A549 (cell line): Measurements from ENCODE around the gene RTL1. TPM values are rescaled to one million over a fixed set of nuclear protein-coding genes. Genes with fewer than 3 reads are reported as not detected.

Source experiments
- ATAC-seq, 2 experiments: fragments of 200-7000 bp in 1 of 2; fragments of >200 bp in 1 of 2; cut with Nextera tagmentation in 1 of 2; cut with Tn5 transposase in 1 of 2; 3 replicates each; pipeline versions ENCODE4 v1.8.0 to v1.9.1; 2018 to 2020; ENCODE audit warnings: mild to moderate bottlenecking in 1 of 2, moderate library complexity in 1 of 2
- CTCF ChIA-PET: fragments of 300-600 bp; sonication (Branson Sonifier 250); formaldehyde crosslinking; extraction: SDS; loops from one replicate; lab custom pipeline; 2021; ENCODE audit warnings: antibody characterized with exemption, inconsistent platforms; lab: Yijun Ruan, JAX
- POLR2A ChIA-PET: fragments of 350-600 bp; formaldehyde crosslinking; extraction: SDS; loops from one replicate; lab custom pipeline; 2021; ENCODE audit warnings: antibody characterized with exemption, inconsistent platforms; lab: Yijun Ruan, JAX
- DNase-seq, 2 experiments: peaks; one replicate each; pipeline versions ENCODE4 v3.0.0 to v3.0.0-alpha.2; 2011 to 2016; ENCODE audit warnings: low read depth in 1 of 2, low spot score in 1 of 2
- FAIRE-seq: peaks from 2 replicates; lab custom pipeline; 2011; peaks lifted over from hg19 to GRCh38; lab: Jason Lieb, UNC
- H3K27ac ChIP-seq, 2 experiments: fragments of >200 bp; sonication (Bioruptor Twin); formaldehyde crosslinking; 3 replicates each; pipeline ENCODE4 v1.5.1; 2016 to 2017
- H3K4me1 ChIP-seq: fragments of >200 bp; sonication (Bioruptor Twin); formaldehyde crosslinking; 3 replicates; pipeline ENCODE4 v1.6.1; 2016
- H3K4me2 ChIP-seq: fragments of >200 bp; sonication (Bioruptor Twin); formaldehyde crosslinking; 3 replicates; pipeline ENCODE4 v1.6.1; 2016
- H3K4me3 ChIP-seq: fragments of >200 bp; sonication (Bioruptor Twin); formaldehyde crosslinking; 3 replicates; pipeline ENCODE4 v1.5.1; 2016
- H3K9me3 ChIP-seq: fragments of >200 bp; sonication (Bioruptor Twin); formaldehyde crosslinking; 3 replicates; pipeline ENCODE4 v1.6.1; 2016
- ATOH8 ChIP-seq: fragments of 250-450 bp; sonication (Bioruptor Pico); IDR thresholded peaks from 2 replicates; pipeline ENCODE4 v1.5.0; 2020; ENCODE audit warnings: low read depth, mild to moderate bottlenecking, moderate library complexity
- BHLHE40 ChIP-seq: IDR thresholded peaks from 2 replicates; pipeline ENCODE4 v1.6.1; 2012; ENCODE audit warnings: low read depth, low read length, inconsistent platforms
- CBX8 ChIP-seq: fragments of 200-600 bp; sonication (generic); IDR thresholded peaks from 2 replicates; pipeline ENCODE4 v1.6.1; 2016
- CHD2 ChIP-seq: fragments of 150-350 bp; IDR thresholded peaks from 2 replicates; pipeline ENCODE4 v1.6.1; 2014; ENCODE audit warnings: low read length; ENCODE audit not compliant: partially characterized antibody
- CTCF ChIP-seq: fragments of >200 bp; sonication (Bioruptor Twin); formaldehyde crosslinking; IDR thresholded peaks from 3 replicates; pipeline ENCODE4 v1.5.1; 2016
- FOSB ChIP-seq: fragments of 250-450 bp; sonication (Bioruptor Pico); IDR thresholded peaks from 2 replicates; pipeline ENCODE4 v1.5.0; 2020; ENCODE audit warnings: mild to moderate bottlenecking, moderate library complexity
- HDAC2 ChIP-seq: fragments of 200-600 bp; sonication (generic); IDR thresholded peaks from 2 replicates; pipeline ENCODE4 v1.6.1; 2016
- HOXA7 ChIP-seq: fragments of 250-450 bp; sonication (Bioruptor Pico); IDR thresholded peaks from 2 replicates; pipeline ENCODE4 v1.5.0; 2020; ENCODE audit warnings: mild to moderate bottlenecking, moderate library complexity
- HOXB13 ChIP-seq: fragments of 250-450 bp; sonication (Bioruptor Pico); IDR thresholded peaks from 2 replicates; pipeline ENCODE4 v1.5.0; 2020; ENCODE audit warnings: low read depth, mild to moderate bottlenecking, moderate library complexity
- KDM1A ChIP-seq: fragments of 200-600 bp; sonication (generic); IDR thresholded peaks from 2 replicates; pipeline ENCODE4 v1.6.1; 2016; ENCODE audit warnings: low read depth, mild to moderate bottlenecking
- MAX ChIP-seq: IDR thresholded peaks from 2 replicates; pipeline ENCODE4 v1.6.1; 2012
- MAZ ChIP-seq: fragments of 150-350 bp; IDR thresholded peaks from 2 replicates; pipeline ENCODE4 v1.6.1; 2014; ENCODE audit warnings: antibody characterized with exemption, low read depth, low read length, borderline replicate concordance
- MYC ChIP-seq: IDR thresholded peaks from 2 replicates; pipeline ENCODE4 v1.6.1; 2012; ENCODE audit warnings: mild to moderate bottlenecking, inconsistent platforms, low read length, improper control_type of control experiment, borderline replicate concordance
- NFE2L2 ChIP-seq: fragments of 150-350 bp; conservative IDR thresholded peaks from 2 replicates; pipeline ENCODE4 v1.6.1; 2014; ENCODE audit warnings: low read length
- PHF8 ChIP-seq: fragments of 200-600 bp; sonication (generic); IDR thresholded peaks from 2 replicates; pipeline ENCODE4 v1.6.1; 2016; ENCODE audit warnings: low read depth, mild to moderate bottlenecking, antibody characterized with exemption, moderate library complexity, borderline replicate concordance
- POLR2AphosphoS2 ChIP-seq: conservative IDR thresholded peaks from 2 replicates; pipeline ENCODE4 v1.6.1; 2012; ENCODE audit warnings: low read length, improper control_type of control experiment, inconsistent platforms
- RAD21 ChIP-seq, 2 experiments: fragments of >200 bp in 1 of 2; sonication (Bioruptor Twin) in 1 of 2; formaldehyde crosslinking in 1 of 2; IDR thresholded peaks in 1 of 2; conservative IDR thresholded peaks in 1 of 2; 2 replicates in 1 of 2; 3 replicates in 1 of 2; pipeline ENCODE4 v1.6.1; 2012 to 2018; ENCODE audit warnings: inconsistent platforms in 1 of 2
- RARB ChIP-seq: fragments of 250-450 bp; sonication (Bioruptor Pico); IDR thresholded peaks from 2 replicates; pipeline ENCODE4 v1.8.0; 2021; ENCODE audit warnings: mild to moderate bottlenecking, moderate library complexity
- RNF2 ChIP-seq: fragments of 200-600 bp; sonication (generic); IDR thresholded peaks from 2 replicates; pipeline ENCODE4 v1.6.1; 2016; ENCODE audit warnings: low read depth, mild to moderate bottlenecking, antibody characterized with exemption, moderate library complexity, borderline replicate concordance
- ZC3H11A ChIP-seq: fragments of 450-650 bp; IDR thresholded peaks from 2 replicates; pipeline ENCODE4 v1.6.1; 2014; ENCODE audit warnings: antibody characterized with exemption, mild to moderate bottlenecking
- ZNF302 ChIP-seq: fragments of 250-450 bp; sonication (Bioruptor Pico); IDR thresholded peaks from 2 replicates; pipeline ENCODE4 v1.9.0; 2021; ENCODE audit warnings: inconsistent platforms, mild to moderate bottlenecking, moderate library complexity
- ZSCAN20 ChIP-seq: fragments of 250-450 bp; sonication (Bioruptor Pico); IDR thresholded peaks from 2 replicates; pipeline ENCODE4 v1.8.0; 2022; ENCODE audit warnings: mild to moderate bottlenecking, moderate library complexity
- WGBS: methylation state at CpG from one replicate; pipeline ENCODE4 v1.1.6; 2017; ENCODE audit errors: missing lambda C conversion rate; 5-methylcytosine and 5-hydroxymethylcytosine counted together
- polyA minus RNA-seq: library from RNA; depleted of rRNA, polyadenylated mRNA; stranded (reverse); fragments of >200 nt; gene quantifications from 2 replicates; pipeline ENCODE4 v1.2.3, GENCODE V29; 2011; rRNA and poly(A)+ RNA removed
- polyA plus RNA-seq, 4 experiments: library from polyadenylated mRNA; depleted of rRNA in 3 of 4; stranded (reverse); fragments of >200 nt; fragmentation: RNase III in 1 of 4; extraction: RNeasy Plus Mini Kit Qiagen cat#74134 plus additional on column Dnase treatment in 1 of 4; gene quantifications; 2 replicates in 3 of 4; 3 replicates in 1 of 4; pipeline ENCODE4 v1.2.3, GENCODE V29; 2011 to 2017

Gene RTL1
- polyA plus RNA-seq (2011; rRNA removed): 0.01 TPM in 1 of 2 replicates, not detected in the other
- polyA plus RNA-seq (2012; cell fraction: cytosol; rRNA removed): 0.01 and 0.03 TPM in 2 replicates
- 0.01 and 0.02 TPM in 2 replicates for polyA plus RNA-seq (2012; cell fraction: nucleus; rRNA removed)
- polyA plus RNA-seq (2017; fragmentation: RNase III; extraction: RNeasy Plus Mini Kit Qiagen cat#74134 plus additional on column Dnase treatment): 0.01 to 0.03 TPM in 2 of 3 replicates, not detected in the other
- polyA minus RNA-seq: 0.08 TPM in 1 of 2 replicates, not detected in the other

DNA sequence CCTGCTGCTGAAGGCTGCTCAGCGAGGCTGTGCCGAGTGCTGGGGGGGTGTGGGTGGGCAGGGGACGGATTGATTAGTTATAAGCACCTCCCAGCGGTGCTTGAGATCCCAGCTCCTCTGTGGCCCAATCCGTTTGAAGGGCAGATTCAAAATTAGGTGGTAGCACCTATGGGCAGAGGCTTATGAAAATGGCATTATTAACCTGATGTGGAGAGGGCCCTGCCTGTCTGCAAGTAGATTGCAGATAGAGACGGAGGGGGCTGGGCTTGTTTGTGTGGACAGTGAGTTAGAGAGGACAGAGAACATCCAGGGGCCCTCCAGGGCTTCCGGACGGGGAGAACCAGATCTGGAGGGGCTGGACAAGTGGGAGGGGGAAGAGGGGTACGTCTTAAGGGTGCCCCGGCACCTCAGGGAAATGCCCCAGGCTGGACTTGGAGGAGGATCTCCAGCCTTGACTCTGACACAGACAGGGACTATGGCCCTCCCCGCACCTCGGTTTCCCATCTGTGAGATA lies at the start of gene RTL1:
Gene RTL1 (minus strand): TSS at position 51 of the 514 bp plus-strand sequence. CDS start 18,934 bp downstream, outside the sequence.
- H3K4me1 ChIP-seq: peaks cover 5% of the 10 kb centered on the region; the same call in 2 of the 3 replicates
- H3K4me3 ChIP-seq: no peak within 1 kb of the TSS
- CTCF ChIA-PET: interaction anchor here (0.6 to 3.8 kb wide), 4 partner anchors 13 to 336 kb away, joined by 3 to 32 read pairs (median 12); no protein-coding TSS in a partner anchor
- WGBS: 85% methylated on average over 10 of the region's 12 CpGs
- no peak for TF ChIP-seq BHLHE40
- TF ChIP-seq KDM1A: no peak
- TF ChIP-seq MAX: no peak
- no peak for TF ChIP-seq RNF2
- no peak for TF ChIP-seq CHD2
- TF ChIP-seq FOSB: no peak
- TF ChIP-seq ZSCAN20 (CRISPR knock-in tag): no peak
- no peak for TF ChIP-seq ZC3H11A
- TF ChIP-seq RAD21 (conservative IDR thresholded peaks at IDR 0.05 in 1 of 2, IDR thresholded peaks at IDR 0.05 in 1 of 2): no peak
- no peak for TF ChIP-seq RARB (CRISPR knock-in tag)
- TF ChIP-seq HOXB13: no peak
- no peak for TF ChIP-seq NFE2L2
- no peak for TF ChIP-seq ZNF302
- TF ChIP-seq, all 56 proteins: peak for 0
- DNase-seq (no peak), FAIRE-seq (no peak), ATAC-seq (no peak)
- POLR2A ChIA-PET: no interaction called here
- Histone ChIP-seq H3K9me3 (no peaks in the 10 kb centered on the region), H3K27ac (peak within 1 kb of the TSS; percentile 62), H3K4me2 (0 out of 3 replicates have a peak within 1 kb of the TSS, but pooled peaks have one; percentile 32)

- no peaks in the 10 kb centered on the region for H3K4me1 ChIP-seq
- ChIA-PET POLR2A (no interaction called here), CTCF (no interaction called here)
- 62% methylated on average over 3 of the region's 3 CpGs for WGBS
- H3K27ac ChIP-seq: no peak overlapping the region
- no peaks in the 10 kb centered on the region for H3K9me3 ChIP-seq
- no peak overlapping the region for H3K4me2 ChIP-seq
- no peak for FAIRE-seq
- no peak overlapping the region for H3K4me3 ChIP-seq
- DNase-seq: no peak
- no peak for ATAC-seq
- TF ChIP-seq MAZ (no peak), RARB (CRISPR knock-in tag) (no peak), HDAC2 (no peak), CBX8 (no peak), CTCF (no peak), POLR2AphosphoS2 (no peak)
These were observed 46.5 kb upstream of the RTL1 start for GRCh38 chr14:100950024-100950423.

DNA sequence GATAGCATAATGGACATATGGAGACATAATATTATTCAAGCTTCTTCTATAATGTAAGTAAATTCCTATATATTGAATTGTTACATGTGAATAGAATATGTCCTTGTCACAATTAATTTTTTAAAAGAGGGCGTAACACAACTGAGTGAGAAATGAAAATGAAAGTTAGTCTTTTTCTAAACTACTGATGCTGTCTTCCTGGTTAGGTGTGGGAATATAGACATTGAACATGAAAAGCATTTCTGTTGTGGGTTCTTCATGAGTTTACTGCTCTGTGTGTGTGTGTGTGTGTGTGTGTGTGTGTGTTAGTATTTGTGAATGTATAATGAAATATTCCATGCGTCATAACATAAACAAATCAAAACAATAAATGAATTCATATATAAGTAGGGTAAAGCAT lies 40.5 kb upstream of the RTL1 start:
- CTCF ChIA-PET: no interaction called here
- Histone ChIP-seq H3K4me2 (no peak overlapping the region), H3K9me3 (no peaks in the 10 kb centered on the region), H3K27ac (no peak overlapping the region), H3K4me3 (no peak overlapping the region), H3K4me1 (no peaks in the 10 kb centered on the region)
- ATAC-seq (no peak), DNase-seq (no peak), FAIRE-seq (no peak)
- 94% methylated on average over 2 of the region's 2 CpGs for WGBS
- TF ChIP-seq MYC (no peak), HOXA7 (CRISPR knock-in tag) (no peak), ATOH8 (CRISPR knock-in tag) (no peak), POLR2AphosphoS2 (no peak), PHF8 (no peak)
- POLR2A ChIA-PET: no interaction called here
